Vagina (tissue), 2 donors: ENCODE results near the gene HOXD8. TPM values are rescaled to one million over a fixed set of nuclear protein-coding genes. Genes with fewer than 3 reads are reported as not detected.

ENCODE experiments used
- DNase-seq, 2 donors: peaks; one replicate each; pipeline ENCODE4 v3.0.0-alpha.2; 2017; ENCODE audit errors: extremely low spot score in 2 of 2
- H3K27ac ChIP-seq: fragments of 200-600 bp; sonication (generic); one replicate; pipeline ENCODE4 v1.5.1; 2019
- H3K27me3 ChIP-seq: fragments of 200-600 bp; sonication (generic); one replicate; pipeline ENCODE4 v1.5.1; 2019
- H3K36me3 ChIP-seq, 2 donors: fragments of 200-600 bp; sonication (generic); one replicate each; pipeline ENCODE4 v1.5.1; 2017 to 2019
- H3K4me1 ChIP-seq: fragments of 200-600 bp; sonication (generic); one replicate; pipeline ENCODE4 v1.5.1; 2019
- H3K4me3 ChIP-seq, 2 donors: fragments of 200-600 bp; sonication (generic); 1 replicate in 1 of 2; 2 replicates in 1 of 2; pipeline ENCODE4 v1.5.1; 2016 to 2019
- H3K9me3 ChIP-seq: fragments of 200-600 bp; sonication (generic); one replicate; pipeline ENCODE4 v1.5.1; 2019
- POLR2A ChIP-seq, 2 donors: fragments of 450-650 bp; IDR thresholded peaks; one replicate each; pipeline ENCODE4 v1.6.1; 2017; ENCODE audit warnings: antibody characterized with exemption in 2 of 2, mild to moderate bottlenecking in 2 of 2, moderate library complexity in 2 of 2
- POLR2AphosphoS5 ChIP-seq, 2 donors: sonication (generic); formaldehyde crosslinking; IDR thresholded peaks; one replicate each; pipeline ENCODE4 v1.9.0; 2017; ENCODE audit warnings: antibody characterized with exemption in 2 of 2, mild to moderate bottlenecking in 2 of 2, low read depth in 1 of 2; ENCODE audit not compliant: insufficient read depth in 1 of 2
- intact Hi-C: fragments of 100-400 bp; cut with DNase I; formaldehyde crosslinking; loops from one replicate; pipeline ENCODE4 v1.15.1; 2023
- total RNA-seq: library from RNA; depleted of rRNA; stranded (reverse); fragments of >200 nt; gene quantifications from one replicate; pipeline ENCODE4 v1.2.3, GENCODE V29; 2016
- TF ChIP-seq, protein P1 (sequence below), 3 experiments: fragments of 450-650 bp in 2 of 3; fragments of 200-600 bp in 1 of 3; sonication (generic) in 1 of 3; IDR thresholded peaks; one replicate each; pipeline ENCODE4 v1.5.1; 2017 to 2019; ENCODE audit warnings: antibody characterized with exemption in 3 of 3, mild to moderate bottlenecking in 2 of 3, moderate library complexity in 2 of 3

The HOXD8 gene
- total RNA-seq, 1 donor from 2014 or later = 10.3 TPM

DNA sequence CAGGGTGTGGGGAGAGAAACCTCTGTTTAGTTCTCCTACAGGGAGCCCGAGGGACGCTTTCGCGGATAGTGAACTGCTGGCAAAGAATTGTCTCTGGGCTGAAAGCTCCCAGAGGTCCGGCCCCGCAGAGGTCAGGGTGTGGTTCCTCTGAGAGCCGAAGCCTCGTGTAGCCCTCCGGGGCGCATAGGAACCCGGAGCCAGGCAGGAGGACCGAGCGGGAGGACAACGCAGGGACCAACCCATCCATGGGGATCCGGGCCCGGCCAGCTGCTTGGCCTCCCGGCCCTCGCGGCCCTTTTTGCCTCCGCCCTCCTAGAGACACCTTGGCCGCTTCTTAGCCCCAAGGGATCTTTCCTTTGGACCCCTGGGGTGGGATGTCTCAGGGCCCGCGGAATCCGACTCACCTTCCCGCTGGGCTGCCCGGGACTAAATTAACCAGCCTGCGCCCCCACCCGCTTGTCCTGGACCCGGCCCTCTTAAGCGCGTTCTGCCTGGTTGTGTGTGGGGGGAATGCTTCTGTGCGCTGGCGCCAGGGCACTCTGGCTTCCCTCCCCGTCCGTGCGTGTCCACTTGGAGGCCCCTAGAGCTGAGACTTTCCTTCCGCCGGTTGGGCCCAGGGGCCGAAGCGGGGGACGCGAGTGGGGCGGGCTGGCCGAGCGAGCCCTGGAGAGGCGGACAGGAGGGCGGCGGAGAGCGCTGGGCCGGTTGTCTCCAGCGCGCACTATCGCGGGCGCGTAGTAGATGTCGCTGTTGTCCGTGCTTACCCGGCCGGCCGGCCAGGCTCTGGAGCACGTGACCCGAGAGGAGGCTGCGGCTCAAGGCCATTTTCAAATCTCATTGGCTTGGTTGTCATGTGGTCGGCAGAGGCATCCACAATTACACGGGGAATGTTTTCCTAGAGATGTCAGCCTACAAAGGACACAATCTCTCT, 13.4 kb upstream of the HOXD8 start, which contains the start of gene HOXD10:
Gene HOXD10 (plus strand): TSS at position 896 of the 931 bp plus-strand sequence. CDS start 56 bp downstream, outside the sequence.
- Histone ChIP-seq H3K4me3 (peak within 1 kb of the TSS; percentile 30 to 40), H3K36me3 (peaks cover 0 to 7% of the 10 kb centered on the region in 2 donors), H3K27ac (peak within 1 kb of the TSS; percentile 76), H3K9me3 (no peaks in the 10 kb centered on the region), H3K4me1 (peaks cover 35% of the 10 kb centered on the region), H3K27me3 (no peaks in the 10 kb centered on the region)
- intact Hi-C loops = no loop called here
- DNase-seq = no peak
- TF ChIP-seq POLR2AphosphoS5 (IDR thresholded peaks at IDR 0.05; ENCODE audit: insufficient read depth in 1 of 2, low read depth in 1 of 2) (peak; percentile 34 to 51), POLR2A (IDR thresholded peaks at IDR 0.05) (no peak)
- TF ChIP-seq, protein P1, sequence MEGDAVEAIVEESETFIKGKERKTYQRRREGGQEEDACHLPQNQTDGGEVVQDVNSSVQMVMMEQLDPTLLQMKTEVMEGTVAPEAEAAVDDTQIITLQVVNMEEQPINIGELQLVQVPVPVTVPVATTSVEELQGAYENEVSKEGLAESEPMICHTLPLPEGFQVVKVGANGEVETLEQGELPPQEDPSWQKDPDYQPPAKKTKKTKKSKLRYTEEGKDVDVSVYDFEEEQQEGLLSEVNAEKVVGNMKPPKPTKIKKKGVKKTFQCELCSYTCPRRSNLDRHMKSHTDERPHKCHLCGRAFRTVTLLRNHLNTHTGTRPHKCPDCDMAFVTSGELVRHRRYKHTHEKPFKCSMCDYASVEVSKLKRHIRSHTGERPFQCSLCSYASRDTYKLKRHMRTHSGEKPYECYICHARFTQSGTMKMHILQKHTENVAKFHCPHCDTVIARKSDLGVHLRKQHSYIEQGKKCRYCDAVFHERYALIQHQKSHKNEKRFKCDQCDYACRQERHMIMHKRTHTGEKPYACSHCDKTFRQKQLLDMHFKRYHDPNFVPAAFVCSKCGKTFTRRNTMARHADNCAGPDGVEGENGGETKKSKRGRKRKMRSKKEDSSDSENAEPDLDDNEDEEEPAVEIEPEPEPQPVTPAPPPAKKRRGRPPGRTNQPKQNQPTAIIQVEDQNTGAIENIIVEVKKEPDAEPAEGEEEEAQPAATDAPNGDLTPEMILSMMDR (IDR thresholded peaks at IDR 0.05) = no peak

DNA sequence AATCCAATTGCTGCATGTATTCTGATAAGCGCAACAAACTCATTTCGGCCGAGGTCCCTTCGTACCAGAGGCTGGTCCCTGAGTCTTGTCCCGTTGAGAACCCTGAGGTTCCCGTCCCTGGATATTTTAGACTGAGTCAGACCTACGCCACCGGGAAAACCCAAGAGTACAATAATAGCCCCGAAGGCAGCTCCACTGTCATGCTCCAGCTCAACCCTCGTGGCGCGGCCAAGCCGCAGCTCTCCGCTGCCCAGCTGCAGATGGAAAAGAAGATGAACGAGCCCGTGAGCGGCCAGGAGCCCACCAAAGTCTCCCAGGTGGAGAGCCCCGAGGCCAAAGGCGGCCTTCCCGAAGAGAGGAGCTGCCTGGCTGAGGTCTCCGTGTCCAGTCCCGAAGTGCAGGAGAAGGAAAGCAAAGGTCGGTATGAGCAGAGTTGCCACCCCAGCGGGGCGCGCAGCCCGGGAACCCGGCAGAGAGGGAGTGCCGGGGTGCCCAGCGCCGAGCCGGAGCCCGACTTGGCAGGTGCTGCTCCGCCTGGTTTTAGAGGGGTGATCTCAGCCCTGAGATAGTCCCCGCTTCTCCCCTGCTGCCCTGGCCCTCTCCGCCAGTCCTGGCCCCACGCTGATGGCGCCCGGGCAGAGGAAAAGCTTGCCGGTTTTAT, 12.2 kb upstream of the HOXD8 start:
- no peaks in the 10 kb centered on the region for H3K9me3 ChIP-seq
- DNase-seq = no peak
- peak overlapping the region; percentile 76 for H3K27ac ChIP-seq
- TF ChIP-seq POLR2AphosphoS5 (IDR thresholded peaks at IDR 0.05; ENCODE audit: insufficient read depth in 1 of 2, low read depth in 1 of 2) = no peak
- TF ChIP-seq, protein P1 (IDR thresholded peaks at IDR 0.05) = no peak
- no peak for TF ChIP-seq POLR2A (IDR thresholded peaks at IDR 0.05)
- H3K4me3 ChIP-seq = peak overlapping the region; percentile 15 to 40
- intact Hi-C loops = no loop called here
- peaks cover 24% of the 10 kb centered on the region for H3K4me1 ChIP-seq
- peaks cover 0 to 7% of the 10 kb centered on the region in 2 donors for H3K36me3 ChIP-seq
- H3K27me3 ChIP-seq = no peaks in the 10 kb centered on the region

DNA sequence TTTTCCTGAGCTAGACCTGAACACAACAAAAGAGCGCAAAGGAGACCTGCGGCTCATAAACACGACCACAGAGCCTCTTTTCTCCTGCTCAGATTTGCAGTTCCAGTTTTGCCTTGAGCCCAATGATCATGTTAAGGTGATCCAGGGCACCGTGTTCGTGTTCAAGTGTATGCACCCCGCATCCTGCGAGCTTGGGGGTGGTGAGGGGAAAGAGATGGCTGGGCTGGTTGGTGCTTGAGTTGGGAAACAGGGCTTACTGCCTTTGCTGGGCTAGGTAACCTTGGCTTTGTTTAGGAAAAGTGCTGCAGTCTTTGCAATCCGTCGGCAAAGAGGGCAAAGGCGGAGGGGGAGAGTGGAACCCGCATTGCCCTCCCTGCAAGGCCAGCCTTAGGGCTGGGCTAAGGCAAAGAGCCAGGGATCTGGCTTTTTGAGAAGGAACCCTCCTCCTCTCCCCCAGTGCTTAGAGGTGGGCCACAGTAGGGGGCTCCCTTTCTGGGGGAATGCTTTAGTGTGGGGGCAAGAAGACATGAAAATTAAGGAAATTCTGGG, 11.6 kb upstream of the HOXD8 start:
- Histone ChIP-seq H3K27ac (peak overlapping the region; percentile 76), H3K36me3 (peaks cover 0 to 7% of the 10 kb centered on the region in 2 donors), H3K27me3 (no peaks in the 10 kb centered on the region), H3K9me3 (no peaks in the 10 kb centered on the region), H3K4me3 (peak overlapping the region; percentile 15 to 40), H3K4me1 (peaks cover 24% of the 10 kb centered on the region)
- DNase-seq = no peak
- TF ChIP-seq POLR2AphosphoS5 (IDR thresholded peaks at IDR 0.05; ENCODE audit: insufficient read depth in 1 of 2, low read depth in 1 of 2) (no peak), POLR2A (IDR thresholded peaks at IDR 0.05) (no peak)
- TF ChIP-seq, protein P1 (IDR thresholded peaks at IDR 0.05) = no peak
- intact Hi-C loops = no loop called here

DNA sequence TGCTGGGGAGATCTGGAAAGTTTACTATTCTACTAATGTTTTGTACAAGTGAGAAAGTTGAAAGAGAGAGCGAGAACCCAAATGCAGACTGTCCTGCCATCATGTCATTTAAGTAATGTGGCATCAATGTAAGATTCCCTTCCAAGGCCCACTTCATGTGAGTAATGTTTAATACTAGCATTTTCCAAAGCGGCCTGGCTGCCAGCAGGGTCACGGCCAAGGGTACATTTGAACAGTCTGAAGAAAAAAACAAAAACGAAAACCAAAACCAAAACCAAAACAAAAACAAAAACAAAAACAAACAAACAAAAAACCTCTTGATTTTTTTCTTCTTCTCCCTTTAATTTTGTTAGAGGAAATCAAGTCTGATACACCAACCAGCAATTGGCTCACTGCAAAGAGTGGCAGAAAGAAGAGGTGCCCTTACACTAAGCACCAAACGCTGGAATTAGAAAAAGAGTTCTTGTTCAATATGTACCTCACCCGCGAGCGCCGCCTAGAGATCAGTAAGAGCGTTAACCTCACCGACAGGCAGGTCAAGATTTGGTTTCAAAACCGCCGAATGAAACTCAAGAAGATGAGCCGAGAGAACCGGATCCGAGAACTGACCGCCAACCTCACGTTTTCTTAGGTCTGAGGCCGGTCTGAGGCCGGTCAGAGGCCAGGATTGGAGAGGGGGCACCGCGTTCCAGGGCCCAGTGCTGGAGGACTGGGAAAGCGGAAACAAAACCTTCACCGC, 10.7 kb upstream of the HOXD8 start:
- intact Hi-C loops = no loop called here
- H3K27me3 ChIP-seq = no peaks in the 10 kb centered on the region
- TF ChIP-seq POLR2AphosphoS5 (IDR thresholded peaks at IDR 0.05; ENCODE audit: insufficient read depth in 1 of 2, low read depth in 1 of 2) = no peak
- TF ChIP-seq, protein P1 (IDR thresholded peaks at IDR 0.05) = no peak
- no peak for TF ChIP-seq POLR2A (IDR thresholded peaks at IDR 0.05)
- peak overlapping the region; percentile 76 for H3K27ac ChIP-seq
- H3K9me3 ChIP-seq = no peaks in the 10 kb centered on the region
- H3K4me1 ChIP-seq = peaks cover 24% of the 10 kb centered on the region
- peaks cover 0 to 7% of the 10 kb centered on the region in 2 donors for H3K36me3 ChIP-seq
- H3K4me3 ChIP-seq = peak overlapping the region; percentile 15 to 40
- DNase-seq = no peak
